Activated CD4-positive, alpha-beta T cell treated with anti-CD3 and anti-CD28 coated beads, Interleukin-2, Interleukin-6, amounts not matched to agents 100 ng/mL and 50 ng/mL, durations not matched to agents 16 hours and 8 hours (primary cell): ENCODE data around the gene KLHL40.
A peak's percentile ranks its signal among the peaks of the same experiment; 100 is the strongest.

Source experiments
- DNase-seq: peaks from one replicate; pipeline ENCODE4 v3.0.0-alpha.2; 2020

KLHL40 gene

DNA sequence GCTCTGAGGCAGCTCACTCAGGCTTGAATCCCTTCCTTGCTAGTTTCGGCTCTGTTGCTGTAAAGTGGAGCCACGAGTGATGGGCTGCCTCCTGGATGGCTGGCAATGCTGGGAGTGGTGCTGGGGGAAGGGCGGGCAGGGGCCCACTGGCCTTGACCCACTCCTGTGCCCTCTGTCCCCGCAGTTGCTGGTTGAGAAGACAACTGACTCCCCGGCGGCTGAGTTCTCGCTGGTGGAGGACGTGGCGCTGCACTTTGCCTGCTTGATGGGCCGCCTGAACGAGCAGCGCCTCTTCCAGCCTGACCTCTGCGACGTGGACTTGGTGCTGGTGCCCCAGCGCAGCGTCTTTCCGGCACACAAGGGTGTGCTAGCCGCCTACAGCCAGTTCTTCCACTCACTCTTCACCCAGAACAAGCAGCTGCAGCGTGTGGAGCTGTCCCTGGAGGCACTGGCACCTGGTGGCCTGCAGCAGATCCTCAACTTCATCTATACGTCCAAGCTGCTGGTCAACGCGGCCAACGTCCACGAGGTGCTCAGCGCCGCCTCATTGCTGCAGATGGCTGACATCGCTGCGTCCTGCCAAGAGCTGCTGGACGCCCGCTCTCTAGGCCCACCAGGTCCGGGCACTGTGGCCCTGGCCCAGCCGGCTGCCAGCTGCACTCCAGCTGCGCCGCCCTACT is 27.1 kb upstream of the KLHL40 start:
- DNase-seq = no peak

DNA sequence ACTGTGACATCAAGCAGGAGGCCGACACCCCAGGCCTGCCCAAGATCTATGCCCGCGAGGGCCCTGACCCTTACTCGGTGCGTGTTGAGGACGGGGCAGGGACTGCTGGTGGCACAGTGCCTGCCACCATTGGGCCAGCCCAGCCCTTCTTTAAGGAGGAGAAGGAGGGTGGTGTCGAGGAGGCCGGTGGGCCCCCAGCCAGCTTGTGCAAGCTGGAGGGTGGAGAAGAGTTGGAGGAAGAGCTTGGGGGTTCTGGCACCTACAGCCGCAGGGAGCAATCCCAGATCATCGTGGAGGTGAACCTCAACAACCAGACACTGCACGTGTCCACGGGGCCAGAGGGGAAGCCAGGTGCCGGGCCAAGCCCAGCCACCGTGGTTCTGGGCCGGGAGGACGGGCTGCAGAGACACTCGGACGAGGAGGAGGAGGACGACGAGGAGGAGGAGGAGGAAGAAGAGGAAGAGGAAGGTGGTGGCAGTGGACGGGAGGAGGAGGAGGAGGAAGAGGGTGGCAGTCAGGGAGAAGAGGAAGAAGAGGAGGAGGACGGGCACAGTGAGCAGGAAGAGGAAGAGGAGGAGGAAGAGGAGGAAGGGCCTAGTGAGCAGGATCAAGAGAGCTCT is 26.5 kb upstream of the KLHL40 start:
- no peak for DNase-seq

DNA sequence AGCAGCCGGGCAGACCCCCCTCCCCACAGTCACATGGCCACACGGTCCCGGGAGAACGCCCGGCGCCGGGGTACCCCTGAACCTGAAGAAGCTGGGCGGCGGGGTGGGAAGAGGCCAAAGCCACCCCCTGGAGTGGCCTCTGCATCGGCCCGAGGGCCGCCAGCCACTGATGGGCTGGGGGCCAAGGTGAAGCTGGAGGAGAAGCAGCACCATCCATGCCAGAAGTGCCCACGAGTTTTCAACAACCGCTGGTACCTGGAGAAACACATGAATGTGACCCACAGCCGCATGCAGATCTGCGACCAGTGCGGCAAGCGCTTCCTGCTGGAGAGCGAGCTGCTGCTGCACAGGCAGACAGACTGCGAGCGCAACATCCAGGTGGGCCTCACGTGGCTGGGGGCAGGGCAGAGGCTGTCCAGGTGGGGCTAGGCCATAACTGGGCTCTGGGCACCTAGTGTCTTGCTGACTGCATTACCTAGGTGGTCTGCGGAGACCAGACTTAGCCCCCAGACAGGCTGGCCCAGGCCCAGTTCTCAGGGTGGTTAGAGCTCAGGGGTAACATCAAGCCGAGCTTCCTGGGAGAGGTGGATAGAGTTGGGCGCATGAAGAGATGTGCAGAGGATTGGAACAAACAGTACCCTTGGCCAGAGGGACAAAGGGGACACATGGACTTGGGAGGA is 25.7 kb upstream of the KLHL40 start:
- DNase-seq = no peak

DNA sequence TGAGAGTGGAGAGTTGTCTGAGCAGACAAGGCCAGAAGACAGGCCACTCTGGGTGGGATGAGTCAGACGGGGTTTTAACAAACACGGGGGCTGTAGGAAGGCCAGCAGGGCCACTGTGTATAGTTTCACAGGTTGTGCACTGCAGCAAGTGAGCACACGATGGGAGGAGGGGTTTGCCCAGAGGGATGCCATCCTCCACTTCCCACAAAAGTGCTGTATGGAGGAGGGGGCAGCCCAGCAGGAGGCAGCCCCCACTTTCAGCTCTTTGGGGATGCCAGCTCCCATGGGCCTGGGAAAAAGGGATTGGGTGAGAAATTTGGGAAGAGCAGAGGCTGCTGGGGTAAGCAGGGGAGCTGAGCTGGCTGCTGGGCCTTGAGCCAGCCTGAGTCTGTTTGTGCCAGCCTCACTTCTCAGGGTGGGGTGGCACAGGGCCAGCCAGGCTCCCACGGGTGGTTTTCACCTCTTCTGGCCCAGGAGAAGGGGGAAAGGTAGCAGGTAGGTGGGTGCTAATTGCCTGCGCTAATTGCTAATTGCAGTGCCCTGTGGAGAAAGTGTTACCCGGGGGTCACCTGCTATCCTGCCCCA is 25.1 kb upstream of the KLHL40 start:
- no peak for DNase-seq

DNA sequence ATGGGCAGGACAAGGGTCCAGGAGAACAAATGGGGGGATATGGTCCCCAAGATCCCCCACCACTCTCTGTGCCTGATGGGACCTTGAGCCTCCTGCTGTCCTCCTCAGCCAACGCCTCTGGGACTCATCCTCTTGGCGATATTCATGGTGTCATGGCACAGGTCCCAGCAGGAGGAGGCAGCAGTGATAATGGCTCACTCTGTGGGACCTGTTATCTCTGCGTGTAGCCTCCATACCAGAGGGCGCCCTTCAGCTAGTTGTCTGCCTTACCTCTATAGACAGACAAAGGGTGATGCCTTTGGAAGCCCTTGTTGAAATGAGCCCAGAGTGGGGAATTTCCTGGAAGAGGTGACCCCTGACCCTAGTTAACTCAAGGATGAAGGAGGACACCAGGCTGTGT is 24.4 kb upstream of the KLHL40 start:
- DNase-seq = peak; percentile 25

DNA sequence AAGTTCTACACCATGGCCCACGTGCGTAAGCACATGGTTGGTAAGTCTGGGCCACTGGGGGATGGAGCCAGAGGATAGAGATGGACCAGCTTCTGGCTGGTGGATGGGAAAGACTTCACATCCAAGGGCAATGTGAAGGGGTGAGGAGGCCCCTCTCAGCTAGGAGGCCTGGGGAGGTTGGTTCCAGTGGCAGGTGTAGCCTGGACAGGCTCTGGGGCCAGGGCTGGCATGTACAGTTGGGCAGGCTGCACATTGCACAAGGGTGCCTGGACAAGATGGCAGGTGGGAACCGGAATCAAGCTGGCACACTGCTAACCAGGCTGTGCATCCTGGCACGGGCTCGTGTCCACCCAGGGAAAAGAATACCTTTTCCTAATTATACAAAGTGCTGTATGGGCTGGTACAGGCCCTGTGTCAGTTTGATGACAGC is 23.7 kb upstream of the KLHL40 start:
- DNase-seq = no peak

DNA sequence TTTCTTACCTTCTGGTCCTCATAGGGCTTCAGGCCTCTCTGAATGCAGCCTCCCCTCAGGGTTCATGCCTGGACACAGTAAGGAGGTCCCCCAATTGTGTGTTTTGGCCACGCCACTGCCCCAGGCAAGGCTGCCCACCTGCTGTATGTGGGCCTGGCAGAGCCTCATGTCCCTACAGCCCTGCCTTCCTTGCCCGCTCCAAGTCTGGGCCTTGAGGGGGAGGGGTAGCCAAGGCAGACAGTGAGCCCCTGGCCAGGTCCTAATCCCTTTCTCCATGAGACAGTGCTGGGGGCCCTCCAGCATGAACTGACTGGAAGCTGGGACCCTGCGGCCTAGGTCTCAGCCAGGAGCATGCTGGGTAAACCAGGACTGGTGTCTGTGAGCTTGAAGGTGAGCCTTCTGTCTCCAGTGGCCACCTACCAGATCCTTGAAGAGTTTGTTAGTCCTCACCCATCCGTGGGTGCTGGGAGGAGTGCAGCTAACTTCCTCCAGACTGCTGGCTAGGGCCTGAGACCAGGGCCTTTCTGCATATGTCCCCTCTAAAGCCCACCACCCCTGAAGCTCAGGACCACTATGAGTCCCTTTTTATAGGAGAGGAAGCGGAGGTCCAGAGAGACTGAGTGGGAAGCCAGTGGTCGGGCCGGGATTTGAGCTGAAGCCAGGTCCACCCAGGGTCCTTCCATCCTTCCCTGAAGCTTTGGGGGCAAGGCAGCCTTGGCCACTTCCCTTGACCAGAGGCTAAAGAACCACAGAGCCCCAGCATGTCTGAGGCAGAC is 23.1 kb upstream of the KLHL40 start:
- no peak for DNase-seq

DNA sequence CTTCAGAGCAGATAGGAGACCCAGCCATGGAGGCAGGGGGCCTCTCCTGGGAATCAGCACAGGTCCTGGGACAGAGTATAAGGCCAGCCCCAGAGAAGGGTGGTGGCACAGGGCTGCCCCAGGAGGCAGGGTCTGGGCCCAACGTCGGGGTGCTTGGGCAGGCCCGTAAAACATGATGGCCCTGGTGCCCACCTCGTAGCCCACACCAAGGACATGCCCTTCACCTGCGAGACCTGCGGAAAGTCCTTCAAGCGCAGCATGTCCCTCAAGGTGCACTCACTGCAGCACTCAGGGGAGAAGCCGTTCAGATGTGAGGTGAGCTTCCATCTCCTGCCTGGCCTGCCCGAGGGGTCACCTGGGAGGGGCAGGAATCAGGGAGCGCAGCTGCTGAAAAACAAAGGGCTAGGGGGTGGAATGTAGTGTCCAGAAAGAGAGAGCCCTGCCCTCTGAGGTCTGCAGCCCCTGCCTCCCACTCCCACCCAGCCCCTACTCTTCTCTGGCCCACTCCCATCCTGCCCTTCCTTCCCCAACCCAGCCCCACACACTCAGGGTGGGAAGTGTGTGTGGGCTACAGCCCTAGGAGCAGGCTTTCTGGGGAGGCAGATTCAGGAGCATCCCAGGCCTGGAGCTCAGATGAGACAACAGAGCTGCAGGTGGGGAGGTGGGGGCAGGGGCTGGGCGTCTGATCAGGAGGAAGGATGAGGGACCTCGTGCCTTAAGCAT is 22.4 kb upstream of the KLHL40 start:
- DNase-seq = no peak

DNA sequence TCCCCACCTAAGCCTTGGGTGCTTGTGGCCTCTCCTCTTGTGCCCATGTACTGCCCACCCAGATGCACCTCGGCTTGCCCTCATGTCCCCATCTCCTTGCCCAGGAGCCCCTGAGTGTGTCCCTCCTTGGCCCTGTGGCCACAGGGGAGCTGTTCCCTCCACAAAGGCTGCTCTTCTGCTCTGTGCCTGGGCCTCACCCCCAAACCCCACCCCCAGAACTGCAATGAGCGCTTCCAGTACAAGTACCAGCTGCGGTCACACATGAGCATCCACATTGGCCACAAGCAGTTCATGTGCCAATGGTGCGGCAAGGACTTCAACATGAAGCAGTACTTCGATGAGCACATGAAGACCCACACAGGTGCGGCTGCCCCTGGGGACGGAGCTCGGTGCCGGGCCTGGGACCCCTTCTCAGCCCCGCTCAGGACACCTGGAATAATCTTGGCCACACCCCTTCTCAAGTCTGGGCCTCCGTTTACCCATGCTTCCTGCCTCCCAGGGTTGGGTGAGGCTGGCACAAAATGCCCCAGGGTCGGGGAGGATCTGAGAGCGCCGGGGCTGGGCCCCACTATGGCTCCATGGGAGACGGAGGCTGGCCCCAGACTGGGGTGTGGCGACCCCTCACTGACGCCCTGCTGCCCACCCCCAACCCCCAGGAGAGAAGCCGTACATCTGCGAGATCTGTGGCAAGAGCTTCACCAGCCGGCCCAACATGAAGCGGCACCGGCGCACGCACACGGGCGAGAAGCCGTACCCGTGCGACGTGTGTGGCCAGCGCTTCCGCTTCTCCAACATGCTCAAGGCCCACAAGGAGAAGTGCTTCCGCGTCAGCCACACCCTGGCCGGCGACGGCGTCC is 21.5 kb upstream of the KLHL40 start:
- DNase-seq = no peak

DNA sequence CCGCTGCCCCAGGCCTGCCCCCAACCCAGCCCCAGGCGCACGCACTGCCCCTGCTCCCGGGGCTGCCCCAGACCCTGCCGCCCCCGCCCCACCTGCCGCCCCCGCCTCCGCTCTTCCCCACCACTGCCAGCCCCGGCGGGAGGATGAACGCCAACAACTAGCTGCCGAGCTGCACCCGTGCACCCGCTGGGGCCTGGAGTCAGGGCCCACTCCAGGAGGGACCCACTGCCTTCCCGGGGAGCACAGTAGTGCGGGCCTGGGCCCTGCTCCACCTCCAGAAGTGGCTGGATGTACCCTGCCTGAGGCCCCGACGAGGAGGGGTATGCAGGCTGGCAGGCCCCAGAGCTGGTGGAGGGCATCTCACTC is 20.9 kb upstream of the KLHL40 start:
- no peak for DNase-seq

DNA sequence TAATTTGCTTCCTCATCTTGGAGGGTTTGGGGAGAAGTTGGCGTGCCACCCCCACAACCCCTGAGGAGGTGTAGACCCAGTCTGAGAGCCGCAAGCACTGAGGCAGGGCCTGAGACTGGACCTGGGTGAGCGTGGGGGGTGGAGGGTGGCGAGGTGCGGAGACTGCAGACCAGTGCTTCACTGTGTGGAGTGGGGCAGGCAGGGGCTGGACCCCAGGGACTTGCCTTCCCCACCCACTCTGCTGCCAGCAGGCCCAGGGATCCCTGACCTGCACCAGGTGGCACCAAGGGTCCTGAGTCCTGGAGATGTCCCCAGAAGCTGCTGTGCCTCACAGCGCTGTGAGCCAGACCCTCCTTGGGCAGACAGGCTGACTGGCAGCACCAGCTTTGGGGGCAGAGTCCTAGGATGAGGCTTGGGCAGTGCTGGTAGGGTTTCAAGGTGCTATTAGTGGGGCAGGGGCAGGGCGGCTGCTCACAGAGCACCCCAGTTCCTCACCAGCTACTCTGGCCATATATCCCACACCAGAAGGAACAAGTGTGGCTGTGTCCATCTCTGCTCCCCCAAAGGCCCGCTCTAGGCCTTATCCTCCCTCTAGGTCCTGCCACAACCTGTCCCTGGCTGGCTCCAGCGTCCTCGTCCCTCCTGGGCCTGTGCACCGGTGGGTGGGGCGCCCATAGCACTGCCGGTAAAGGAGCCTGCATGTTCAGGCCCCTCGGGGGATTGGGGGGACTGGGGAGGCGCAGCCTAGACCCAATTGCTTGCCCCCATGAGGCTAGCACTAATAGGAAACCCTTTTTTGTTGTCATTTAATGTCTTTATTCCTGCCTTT is 20.1 kb upstream of the KLHL40 start:
- no peak for DNase-seq

DNA sequence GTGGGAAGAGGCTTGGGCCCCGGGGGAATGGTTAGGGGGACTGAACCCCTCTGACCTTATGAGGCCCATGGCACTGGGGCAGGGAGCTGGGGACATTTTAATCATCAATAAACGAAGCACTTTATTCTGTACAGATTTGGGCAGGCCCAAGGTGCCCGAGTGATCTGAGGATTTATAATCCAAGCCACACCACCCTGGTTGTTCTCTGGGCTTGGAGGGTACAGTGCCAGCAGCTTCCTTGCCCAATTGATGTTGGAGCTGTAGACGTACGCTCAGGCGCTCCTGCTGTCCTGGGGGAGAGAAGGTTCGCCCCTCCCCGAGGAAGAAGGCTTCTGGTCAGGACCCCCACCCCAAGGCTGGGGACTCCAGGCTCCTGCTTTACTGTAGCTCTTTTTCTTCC is 19.3 kb upstream of the KLHL40 start:
- no peak for DNase-seq

DNA sequence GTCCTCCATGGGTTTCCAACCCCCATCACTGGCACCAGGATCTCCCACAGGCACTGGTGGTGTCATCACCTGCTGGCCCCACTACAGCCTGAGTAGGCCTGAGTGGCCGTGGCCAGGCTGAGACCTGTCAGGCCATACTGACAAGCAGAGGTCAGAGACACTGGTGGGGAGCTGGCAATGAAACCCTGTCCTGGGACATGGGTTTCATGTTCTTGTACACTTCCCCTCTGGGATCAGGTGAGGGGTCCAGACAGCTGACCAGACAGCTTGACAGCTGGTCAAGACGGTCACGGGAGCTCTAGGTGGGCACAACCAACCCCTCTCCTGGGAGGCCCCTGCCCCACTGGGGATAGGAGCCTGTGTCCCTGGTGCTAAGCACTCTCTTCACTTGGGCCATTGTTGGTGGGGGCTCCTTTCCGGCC is 18.7 kb upstream of the KLHL40 start:
- no peak for DNase-seq

DNA sequence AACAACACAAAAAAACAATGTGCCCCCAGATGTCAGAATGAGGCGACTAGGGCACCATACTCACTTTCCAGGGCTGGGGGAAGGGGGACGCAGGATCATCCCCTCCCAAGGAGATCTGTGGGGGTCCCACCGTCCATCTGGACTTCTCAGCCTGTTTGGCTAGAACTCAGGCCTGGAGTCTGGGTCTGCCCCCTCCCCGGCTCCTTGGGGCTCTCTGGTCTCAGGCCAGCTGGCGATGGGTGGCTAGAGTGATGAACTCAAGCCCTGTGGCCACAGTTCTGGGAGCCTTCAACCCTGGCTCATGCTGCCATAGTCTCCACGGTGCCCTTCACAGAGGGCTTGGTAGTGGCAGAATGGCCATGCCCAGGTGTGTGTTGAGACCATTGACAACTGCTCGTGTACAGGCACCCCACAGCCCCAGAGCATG is 18.2 kb upstream of the KLHL40 start:
- no peak for DNase-seq

DNA sequence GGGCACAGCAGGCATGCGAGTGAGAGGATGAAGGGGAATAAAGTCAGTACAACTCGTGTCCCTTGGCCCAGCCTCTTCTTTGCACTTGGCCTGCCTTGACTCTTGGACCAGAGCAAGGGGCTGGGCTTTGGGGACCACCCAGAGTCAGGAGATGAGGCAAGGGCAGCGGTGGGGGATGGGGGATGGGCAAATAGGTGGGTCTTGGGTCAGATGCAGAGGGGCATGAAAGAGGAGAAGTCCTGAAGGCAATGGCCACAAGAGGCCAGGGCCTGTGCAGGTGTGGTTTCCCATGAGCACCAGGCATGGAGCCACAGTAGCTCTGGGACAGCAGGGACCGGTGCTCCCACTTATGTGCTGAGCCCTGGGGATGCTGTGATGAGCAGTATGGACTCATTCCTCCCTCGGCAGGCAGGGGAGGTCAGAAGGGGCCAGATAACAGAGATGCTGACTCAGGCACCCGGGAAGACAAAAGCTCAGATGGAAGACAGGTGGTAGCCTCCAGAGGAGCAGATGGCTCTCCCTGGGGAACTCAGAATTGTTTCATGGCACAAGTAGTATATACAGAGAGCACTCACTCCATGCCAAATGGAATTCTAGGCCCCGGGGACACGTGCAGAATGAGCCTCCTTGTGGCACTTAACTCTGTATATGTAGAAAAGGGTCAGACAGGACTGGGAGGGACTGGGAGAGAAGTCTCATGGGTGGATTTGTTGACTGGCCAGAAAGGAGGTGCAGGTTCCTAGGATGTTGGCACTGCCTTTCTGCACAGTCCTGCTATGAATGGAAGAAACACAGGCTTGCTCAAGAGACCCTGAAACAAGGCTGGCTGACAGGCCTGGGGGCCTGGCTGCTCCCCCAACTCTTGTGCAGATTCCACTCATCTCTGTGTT is 17.6 kb upstream of the KLHL40 start:
- DNase-seq = no peak

DNA sequence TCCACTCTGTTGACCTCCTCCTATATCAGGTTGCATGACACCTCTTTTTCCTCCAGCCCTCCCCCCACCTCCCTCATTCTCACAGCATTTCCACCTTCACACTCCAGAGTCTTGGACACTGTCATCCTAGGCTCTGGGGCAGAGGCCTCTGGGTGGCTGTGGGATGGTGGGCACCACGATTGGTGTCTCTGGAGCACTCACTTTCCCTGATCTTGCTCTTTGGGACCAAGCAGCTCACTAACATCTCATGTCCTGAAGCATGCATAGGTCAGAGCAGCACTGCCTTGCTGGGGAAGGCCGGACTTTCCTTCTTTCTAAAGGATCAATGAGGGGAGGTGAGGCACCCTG is 16.9 kb upstream of the KLHL40 start:
- DNase-seq = no peak

DNA sequence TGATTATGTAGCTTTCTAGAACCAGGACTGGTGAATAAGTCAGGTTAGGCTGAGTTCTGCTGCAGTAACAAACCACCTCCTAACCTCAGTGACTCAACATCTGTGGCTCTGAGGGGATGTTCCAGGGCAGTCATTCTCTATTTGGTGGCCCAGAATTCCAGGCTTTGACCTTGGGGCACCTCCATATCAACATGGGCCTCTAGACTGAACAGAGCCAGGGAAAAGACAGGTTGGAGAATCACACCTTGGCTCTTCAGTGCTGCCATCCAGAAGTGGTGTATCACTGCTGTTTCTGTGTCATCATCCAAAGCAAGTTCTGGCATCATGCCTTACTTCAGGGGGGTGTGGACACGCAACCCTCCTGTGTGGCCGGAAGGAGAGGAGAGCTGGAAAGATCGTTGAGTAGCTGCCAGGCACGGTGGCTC is 16.5 kb upstream of the KLHL40 start:
- no peak for DNase-seq

DNA sequence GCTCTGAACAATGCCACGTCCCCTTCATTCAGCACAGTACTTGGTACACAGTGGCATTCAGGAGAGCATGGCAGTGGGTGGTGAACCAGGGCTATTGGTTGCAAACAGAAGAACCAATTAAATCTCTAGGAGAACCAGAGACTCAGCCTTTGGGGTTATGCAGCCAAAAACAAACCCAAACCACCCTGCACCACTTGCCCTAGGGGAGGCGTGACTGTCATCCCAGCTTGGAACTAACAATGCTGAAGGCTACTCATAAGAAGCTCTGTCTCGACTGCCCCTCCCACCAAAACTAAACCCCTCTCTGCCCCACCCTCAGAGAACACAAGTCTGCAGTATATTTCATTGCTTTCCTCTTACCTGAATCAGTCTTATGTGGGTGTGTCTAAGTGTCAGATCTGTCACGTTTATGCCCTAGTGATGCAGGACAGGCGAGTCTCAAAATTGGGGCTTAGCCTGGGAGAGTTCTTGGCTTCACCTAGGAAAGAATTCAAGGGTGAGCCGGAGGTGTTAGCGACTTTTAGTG is 15.2 kb upstream of the KLHL40 start:
- no peak for DNase-seq

DNA sequence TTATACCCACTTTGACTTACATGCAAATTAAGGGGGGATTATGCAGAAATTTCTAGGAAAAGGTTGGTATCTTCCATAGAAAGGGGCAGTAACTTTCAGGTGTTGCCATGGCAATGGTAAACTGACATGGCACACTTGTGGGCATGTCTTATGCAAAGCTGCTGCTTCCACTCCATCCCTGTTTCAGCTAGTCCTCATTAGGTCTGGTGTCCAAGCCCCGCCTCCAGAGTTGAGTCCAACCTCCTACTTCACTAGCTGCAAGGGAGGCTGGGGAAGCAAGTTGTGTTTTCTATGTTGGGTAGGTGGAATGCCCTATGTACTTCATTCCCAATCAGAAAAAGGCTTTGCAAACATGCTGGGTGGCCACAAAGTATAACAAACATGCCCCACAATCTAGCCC is 14.7 kb upstream of the KLHL40 start:
- no peak for DNase-seq
